HG03521 (cell line): ENCODE results near the gene UCP3.
A peak's percentile ranks its signal among the peaks of the same experiment; 100 is the strongest.

Experiments used
- ATAC-seq: cut with Tn5 transposase; IDR thresholded peaks from one replicate; pipeline ENCODE4 v1.9.1; 2021; ENCODE audit warnings: mild to moderate bottlenecking, moderate library complexity; ENCODE audit not compliant: unreplicated experiment

Gene UCP3

DNA sequence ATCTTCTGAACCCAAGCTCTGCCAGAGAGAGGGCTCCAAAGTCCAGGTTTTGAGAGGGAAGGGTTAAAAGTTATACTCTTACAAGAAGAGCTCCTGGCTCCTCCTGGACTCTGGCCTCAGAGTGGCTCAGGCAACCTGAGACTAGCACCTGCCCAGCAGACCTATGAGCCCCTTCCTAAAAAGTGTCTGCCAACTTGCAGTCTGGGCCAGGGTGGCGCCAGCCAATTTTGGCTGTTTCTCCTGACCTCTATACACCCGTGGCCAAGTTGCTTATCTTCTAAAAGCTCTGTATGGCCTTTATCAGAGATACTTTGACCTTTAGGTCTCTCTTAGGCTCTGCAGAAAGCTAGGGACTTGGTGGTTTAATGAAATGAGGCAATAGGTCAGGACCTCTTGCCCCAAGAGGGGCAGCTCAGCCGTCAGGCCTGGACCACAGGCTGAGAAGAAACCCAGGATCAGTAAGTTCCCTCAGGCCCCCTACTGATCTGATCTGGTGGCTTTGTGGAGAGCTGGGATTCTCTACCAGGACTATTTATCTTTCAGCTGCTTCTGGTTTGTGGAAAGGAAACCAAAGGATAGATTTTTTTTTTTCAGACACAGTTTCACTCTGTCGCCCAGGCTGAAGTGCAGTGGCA is 10.3 kb upstream of the UCP3 start:
- no peak for ATAC-seq

GRCh38 chr11:74018331-74019005 is 9.6 kb upstream of the UCP3 start:
- no peak for ATAC-seq

DNA sequence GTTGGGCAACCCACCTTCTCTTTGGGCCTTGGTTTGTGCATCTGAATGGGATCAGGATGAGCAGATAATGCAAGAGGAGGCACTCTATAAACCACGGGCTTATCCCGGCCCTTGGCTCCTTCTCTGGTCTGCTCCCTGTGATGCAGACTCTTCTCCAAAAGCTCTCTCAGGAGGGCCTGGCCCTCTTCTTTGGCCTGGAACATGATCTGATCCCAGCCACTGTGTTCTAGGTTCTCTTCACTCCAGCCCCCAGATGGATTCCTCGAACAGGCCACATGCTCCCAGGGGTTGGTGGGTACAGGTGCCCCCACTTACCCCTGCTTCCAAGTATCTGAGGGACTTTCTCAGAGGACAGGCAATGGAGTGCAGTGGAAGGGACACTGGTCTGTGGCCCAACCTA is 8.7 kb upstream of the UCP3 start:
- no peak for ATAC-seq

DNA sequence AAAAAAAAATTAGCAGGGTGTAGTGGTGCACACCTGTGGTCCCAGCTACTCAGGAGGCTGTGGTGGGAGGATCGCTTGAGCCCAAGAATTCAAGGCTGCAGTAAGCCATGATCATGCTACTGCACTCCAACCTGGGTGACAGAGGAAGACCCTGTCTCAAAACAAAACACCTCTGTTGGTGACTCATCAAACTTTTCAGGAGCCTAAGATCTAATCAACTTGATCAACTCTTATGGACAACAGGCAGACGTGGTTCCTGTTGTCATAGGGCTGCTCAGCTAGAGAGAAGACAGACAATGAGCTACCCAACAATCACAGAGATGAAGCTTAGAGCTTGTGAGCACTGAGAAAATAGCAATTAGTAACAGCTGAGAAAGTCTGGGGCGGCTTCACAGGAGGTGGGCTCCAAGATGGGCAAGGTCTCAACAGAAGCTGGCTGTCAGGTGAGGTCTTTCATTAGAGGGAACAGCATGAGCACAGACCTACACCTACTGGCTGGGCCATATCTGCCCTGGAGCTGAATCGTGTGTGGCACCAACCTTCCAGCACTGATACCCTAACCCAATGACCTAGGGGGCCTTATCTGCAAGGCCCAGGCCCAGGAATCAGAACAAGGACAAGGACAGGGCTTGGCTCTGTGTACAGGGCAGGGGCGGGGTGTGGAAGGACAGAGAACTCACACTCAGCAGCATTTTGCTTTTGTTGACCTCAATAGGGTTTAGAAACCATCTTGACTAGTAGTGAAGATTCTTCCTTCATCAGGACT is 7.2 kb upstream of the UCP3 start:
- ATAC-seq: no peak

DNA sequence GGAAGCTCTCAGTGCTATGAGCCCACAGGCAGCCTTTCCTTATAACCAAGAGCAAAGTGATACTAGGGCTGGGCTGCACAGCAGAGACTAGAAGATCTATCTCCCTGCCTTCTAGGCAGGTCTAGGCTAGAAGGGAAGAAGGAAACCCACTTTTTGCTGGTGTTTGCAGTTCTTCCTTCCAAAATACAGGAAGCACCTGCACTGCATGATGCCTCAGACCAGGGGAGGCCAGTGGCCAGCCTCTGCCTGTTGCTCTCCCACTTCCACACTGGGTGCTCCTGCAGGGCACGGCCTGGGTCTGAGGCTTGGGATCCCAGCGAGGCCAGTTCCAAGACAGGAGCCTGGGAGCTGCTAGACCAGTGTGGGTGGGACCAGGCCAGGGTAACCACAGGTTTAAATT is 6.0 kb upstream of the UCP3 start:
- ATAC-seq: no peak

DNA sequence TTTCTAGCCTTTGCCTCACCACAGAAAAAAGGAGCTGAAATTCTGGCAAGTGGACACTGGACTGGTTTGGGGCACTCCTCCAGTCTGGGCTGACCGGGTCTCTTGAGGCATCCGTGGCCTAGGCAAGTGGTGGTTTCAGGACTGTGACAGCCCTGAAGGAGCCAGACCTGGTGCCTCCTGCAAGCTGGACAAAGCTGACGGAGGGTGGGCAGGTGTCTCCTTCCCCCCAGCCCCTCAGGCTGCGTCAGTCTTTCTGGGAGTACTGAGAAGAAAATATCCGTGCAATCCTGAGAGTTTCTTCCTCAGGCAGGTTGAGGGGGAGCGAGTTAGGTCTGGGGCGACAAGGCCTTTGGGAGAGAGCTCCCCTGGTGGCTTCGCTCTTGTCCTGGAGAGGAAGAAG is 4.3 kb upstream of the UCP3 start:
- ATAC-seq: no peak

DNA sequence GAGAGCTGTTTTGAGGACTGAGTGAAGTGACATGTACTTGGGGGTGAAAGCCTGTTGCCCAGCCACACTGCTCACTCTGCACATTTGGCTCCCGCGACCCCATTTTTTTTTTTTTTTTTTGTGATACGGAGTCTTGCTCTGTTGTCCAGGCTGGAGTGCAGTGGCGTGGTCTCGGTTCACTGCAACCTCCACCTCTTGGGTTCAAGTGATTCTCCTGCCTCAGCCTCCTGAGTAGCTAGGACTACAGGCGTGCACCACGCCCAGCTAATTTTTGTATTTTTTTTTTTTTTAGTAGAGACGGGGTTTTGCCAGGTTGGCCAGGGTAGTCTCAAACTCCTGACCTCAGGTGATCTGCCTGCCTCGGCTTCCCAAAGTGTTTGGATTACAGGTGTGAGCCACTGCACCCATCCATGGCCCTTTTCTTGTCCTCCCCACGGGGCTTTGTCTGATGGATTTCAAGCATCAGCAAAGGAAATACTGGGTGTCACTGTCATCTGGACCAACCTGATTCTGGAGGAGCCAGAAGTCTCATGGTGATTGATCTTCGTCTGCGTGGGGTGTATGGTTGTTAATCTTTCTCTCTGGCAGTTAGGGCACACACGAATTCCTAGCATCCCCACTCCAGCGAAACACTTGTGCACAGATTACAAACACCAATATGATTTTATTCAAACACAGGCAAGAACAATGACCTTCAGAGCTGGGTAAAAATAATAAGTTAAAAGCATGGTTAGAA is 3.4 kb upstream of the UCP3 start:
- no peak for ATAC-seq

GRCh38 chr11:74011360-74012073 is 2.6 kb upstream of the UCP3 start:
- ATAC-seq: peak; percentile 68

- ATAC-seq: no peak
Observed at GRCh38 chr11:74010306-74011300, 1.7 kb upstream of the UCP3 start.

GRCh38 chr11:74009675-74010305 is 905 bp upstream of the UCP3 start:
- no peak for ATAC-seq

DNA sequence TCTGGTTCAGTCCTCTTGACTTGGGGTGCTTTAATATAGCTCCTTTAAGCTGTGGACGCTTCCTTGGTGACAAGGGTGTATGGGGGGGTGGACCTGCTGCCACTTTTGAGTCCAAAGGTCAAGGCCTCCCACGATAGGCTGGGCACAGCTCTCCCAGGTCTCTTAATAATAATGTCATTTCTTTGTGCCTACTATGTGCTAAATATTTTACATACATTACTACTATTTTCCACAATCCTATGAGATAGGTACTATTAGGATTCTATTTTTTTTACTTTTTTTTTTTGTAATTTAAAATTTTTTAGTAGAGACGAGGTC is 304 bp upstream of the UCP3 start:
- no peak for ATAC-seq

DNA sequence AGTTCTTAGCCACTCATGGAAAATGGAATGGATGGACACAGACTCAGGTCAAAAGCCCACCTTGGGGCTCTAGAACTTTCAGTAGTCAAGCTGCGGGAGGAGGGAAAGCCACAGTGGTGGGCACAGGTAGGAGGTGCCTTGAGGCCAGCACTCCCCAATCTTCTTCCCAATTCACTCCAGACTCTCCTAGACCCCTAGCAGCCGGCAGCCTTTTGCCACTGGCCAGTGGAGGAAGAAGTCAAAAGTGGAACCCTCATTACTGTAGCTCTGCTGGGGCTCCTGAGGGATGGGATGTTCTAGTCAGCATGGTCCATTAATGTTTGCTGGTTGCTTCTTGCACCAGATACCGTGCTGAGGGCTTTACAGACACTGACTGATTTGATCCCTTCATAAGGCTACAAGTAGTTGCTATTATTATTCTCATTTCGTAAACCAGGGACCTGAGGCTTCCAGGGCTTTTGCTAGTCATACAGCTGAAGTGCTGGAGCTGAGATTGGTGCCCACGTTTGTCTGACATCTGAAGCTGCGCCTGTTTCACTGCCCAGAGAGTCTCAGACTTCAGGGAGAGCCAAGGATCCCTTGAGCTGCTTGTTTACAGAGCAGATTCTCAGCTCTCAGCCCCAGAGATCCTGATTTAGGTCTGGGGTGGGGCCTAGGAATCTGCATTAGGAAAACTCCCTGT is 1.1 kb downstream of the UCP3 start:
- ATAC-seq: no peak

DNA sequence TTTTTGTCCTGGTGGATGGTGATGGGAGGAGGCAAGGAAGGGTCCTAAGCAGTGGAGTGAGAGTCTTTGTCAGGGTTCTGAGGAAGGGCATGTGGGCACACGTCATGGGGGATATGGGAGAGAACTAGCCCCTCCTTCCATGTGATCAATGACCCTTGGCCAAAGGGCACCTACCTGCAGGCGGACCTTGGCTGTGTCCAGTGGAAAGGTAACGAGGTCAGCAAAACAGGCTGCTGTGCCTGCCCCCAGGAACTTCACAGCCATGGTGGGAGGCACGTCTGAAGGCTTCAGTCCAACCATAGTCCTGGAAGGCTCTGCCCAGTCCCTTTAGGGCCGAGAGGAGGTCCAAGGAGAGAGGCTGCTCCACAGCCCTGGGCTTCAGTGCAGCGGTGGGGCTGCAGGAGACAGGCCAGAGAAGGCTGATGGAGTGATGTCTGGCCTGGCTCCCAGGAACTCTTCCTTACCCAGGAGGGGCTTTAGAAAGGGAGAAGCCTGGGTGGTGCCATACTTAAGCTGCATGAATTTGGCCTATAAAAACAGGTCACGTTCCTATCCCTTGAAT is 2.1 kb downstream of the UCP3 start:
- no peak for ATAC-seq

DNA sequence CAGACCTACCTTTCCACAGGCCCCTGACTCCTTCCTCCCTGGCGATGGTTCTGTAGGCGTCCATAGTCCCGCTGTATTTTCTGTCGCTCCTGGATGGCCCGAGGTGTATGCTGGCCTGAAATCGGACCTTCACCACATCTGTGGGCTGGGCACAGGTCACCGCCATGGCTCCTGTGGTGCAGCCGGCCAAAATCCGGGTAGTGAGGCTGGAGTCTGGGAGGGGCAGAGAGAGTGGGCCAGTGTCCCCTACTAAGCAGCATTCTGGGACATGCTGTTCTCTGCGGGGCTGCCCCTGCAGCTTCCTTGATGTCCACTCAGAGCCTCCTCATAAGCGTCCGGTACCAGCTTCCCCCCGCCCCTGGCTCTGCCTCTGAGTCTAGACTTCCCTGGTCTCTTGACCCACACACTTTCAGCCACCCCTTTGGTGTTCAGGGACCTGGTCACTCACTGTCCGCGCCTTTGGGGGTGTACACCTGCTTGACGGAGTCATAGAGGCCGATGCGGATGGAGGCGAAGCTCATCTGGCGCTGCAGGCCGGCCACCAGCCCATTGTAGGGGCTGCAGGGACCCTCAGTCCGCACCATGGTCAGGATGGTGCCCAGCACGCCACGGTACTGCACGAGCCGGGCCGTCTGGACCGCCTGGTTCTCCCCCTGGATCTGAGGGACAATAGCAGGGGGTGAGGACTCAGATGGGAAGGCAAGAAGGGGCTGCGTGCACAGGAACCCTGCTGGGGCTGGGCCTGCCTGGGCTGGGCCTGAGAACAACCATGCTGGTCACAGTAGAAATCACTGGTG is 3.0 kb downstream of the UCP3 start:
- ATAC-seq: no peak

- ATAC-seq: no peak
Observed at GRCh38 chr11:74004759-74005615, 3.9 kb downstream of the UCP3 start.

DNA sequence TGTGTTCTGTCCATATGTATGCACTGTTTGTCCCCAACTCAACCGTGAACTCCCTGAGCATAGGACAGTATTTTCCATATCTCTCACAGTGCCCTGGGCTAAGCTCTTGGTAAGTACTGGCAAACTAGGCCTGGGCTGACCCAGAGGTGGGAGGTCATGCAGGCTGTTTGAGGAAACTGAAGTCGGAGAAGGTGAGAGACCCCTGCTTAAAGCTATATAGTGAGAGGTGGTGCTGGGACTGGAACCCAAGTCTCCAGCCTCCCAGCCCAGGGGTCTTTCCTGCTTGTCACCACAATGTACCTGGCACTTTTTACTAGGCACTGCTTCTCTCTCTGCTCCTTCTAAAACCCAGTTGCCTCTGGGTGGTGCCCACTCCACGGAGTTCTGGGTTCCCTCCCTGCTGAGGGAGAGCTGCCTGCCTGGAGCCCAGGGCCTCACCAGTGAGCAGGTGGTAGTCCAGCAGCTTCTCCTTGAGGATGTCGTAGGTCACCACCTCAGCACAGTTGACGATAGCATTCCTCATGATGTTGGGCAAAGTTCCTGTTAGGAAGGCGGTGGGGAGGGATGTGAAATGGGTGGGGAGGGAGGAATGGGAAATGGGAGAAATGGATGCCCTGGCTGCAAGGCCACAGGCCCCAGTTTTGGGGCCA is 4.7 kb downstream of the UCP3 start:
- ATAC-seq: no peak
